Activated naive CD4-positive, alpha-beta T cell (primary cell): ENCODE results near the gene VWC2.

Experiments
- DNase-seq, 4 experiments: peaks; one replicate each; lab custom pipeline; 2025; lab: John Stamatoyannopoulos, UW

VWC2 gene

DNA sequence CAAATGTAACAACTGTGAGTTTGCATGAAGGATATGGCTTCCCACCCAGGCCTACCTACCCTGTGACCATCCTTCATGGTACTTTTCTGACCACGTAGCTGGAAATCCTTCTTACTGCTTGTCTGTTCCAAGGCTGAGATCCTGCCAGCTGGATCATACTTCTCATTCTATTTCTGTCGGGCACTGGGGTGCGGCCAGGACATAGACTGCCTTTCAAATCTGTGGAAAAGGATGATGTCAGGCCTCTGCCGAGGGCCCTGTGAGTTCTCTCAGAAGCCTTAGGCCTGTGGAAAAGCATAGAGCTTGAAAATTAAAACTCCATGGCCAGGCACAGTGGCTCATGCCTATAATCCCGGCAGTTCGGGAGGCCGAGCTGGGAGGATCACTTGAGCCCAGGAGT, 10.0 kb downstream of the VWC2 start:
- DNase-seq, result no peak

DNA sequence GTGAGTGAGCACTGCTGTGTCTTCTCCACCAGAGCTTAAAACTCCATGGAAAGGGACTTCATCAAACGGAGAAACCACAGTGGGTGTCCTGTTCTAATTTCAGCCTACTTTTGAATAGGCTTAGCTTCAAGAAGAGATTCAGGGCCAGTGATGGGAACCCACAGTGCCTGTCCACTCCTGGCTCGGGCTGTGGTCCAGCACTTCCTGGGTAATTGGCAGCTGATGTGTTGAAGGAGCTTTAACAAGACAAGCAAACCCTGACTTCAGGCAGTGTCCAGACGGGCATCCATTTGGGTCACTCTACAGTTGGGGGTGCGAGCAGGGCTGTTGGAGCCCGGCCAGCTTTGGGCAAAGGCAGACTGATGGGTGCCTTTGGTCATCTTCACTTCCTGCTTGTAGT, 14.5 kb downstream of the VWC2 start:
- no peak for DNase-seq

GRCh38 chr7:49788455-49789059, 15.1 kb downstream of the VWC2 start:
- no peak for DNase-seq

- no peak for DNase-seq
Measured at GRCh38 chr7:49789736-49790135, 16.3 kb downstream of the VWC2 start.

- no peak for DNase-seq
Measured at GRCh38 chr7:49790209-49790608, 16.8 kb downstream of the VWC2 start.

GRCh38 chr7:49791088-49791741, 17.8 kb downstream of the VWC2 start:
- DNase-seq, result no peak

DNA sequence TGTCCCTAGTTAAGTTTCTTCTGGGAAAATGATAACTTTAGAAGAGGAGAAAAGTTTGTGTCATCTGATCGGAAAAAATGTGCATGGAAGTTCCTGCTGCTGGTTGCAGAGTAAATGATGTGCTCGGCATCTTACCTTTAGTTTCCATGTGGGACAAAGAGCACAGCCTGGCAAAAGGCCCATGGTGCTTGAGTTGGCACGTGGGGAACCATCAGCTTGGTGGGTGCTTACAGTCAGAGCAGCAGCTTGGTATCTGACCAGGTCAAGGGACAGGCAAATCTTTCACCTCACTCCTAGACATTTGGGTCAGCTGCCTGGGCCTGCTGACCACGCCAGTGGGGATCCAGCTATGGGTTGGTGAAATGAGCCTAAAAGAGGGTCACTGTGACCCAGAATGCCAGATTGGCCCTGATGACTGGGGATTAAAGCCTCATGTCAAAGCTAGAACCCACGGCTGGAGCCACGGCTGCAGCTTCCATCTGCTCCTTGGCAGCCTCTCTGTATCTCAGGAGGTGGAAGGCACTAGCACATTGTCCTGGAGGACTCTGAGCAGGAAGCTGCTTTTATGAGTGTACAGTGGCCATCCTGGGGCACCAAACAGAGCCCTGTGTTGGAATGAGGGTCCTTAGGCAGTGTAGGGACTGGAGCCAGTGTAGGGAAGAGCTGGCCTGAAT, 24.7 kb downstream of the VWC2 start:
- DNase-seq, result no peak

DNA sequence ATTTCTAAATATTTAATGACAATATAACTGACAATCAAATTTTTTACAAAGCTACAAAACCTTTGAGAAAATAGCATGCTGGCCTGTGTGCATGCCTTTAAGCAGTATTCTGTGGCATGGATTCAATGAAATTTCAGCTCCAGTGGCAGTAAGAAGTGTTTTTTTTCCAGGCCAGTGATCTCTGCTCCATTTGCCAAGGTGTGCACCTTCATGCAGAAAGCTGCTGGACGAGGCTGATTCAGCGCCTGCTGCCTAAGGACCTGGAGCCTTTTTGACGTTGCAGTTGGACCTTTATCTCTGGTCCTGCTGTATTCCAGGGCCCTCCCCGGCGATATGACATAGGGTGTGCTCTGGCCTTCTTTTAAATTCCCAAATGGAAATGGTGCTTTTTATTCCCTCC, 26.6 kb downstream of the VWC2 start:
- no peak for DNase-seq

- DNase-seq, result no peak
Measured at GRCh38 chr7:49802600-49802999, 29.2 kb downstream of the VWC2 start.

DNA sequence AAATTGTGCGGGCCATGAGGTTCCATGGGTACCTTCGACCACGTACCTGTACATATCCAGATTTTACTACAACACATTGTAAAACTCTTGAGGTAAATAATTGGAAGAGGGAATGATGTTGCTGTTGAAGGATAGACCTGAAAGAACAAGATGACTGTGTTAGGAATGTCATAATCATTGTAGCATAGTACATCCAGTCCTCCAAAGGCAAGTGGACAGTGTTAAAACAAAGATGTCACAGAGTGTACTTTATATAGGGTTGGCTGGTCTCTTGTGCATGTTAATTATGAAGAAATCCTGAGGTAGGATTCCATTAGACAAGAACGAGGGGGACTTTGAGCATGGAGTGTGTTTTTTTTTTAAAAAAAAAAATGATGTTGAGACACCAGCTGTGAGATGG, 30.4 kb downstream of the VWC2 start:
- DNase-seq, result no peak

DNA sequence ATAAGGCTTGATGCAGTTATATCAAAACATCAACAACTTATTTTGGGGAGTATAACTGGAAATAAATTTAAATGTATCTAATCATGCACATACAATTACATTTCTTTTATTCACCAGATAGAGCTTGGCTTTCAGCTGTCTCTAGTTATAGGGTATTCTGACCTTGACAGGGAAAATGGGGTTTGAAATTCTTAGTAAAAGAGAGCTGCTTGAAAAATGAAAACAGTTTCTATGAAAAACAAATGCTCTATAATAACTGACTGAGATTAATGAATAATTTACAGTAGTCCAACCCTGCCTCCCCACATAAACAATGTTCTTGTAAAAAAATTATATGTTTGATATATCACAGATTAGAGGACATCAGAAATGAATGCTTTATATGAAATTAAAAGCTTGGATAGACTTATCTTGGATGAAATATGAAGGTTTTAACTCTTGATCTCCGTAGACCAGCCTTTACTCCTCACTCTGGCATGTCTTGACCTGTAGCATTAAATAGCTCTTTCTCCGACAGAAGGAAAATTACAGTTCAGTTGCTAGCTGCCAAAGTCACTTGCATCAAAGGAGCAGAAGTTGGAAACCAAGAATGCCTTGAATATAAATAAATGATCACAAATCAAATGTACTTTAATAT, 32.1 kb downstream of the VWC2 start:
- DNase-seq, result no peak

- DNase-seq, result no peak
Measured at GRCh38 chr7:49812534-49812933, 39.1 kb downstream of the VWC2 start.

- no peak for DNase-seq
Measured at GRCh38 chr7:49817279-49817678, 43.8 kb downstream of the VWC2 start.

- DNase-seq, result no peak
Measured at GRCh38 chr7:49821181-49821580, 47.7 kb downstream of the VWC2 start.

GRCh38 chr7:49822856-49823255, 49.4 kb downstream of the VWC2 start:
- DNase-seq, result no peak

DNA sequence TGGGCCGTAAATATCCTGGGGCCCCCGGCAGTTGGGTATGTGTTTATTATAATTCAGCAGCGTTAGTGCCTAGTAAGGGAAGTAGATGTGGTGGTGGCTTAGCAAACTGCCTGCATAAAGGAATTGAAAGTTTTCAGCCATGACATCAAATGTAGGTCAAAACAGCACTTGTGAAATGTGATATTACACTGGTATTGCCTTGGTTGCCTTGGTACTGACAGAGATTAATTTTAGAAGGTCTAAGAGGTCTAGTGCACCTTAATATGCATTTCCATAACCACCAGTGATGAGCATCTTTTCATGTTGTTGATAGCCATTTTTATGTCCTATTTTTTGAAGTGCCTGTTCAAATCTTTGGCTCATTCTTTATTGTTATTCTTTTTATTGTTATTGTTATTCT, 50.1 kb downstream of the VWC2 start:
- no peak for DNase-seq

- DNase-seq, result no peak
Measured at GRCh38 chr7:49839863-49840645, 66.6 kb downstream of the VWC2 start.

DNA sequence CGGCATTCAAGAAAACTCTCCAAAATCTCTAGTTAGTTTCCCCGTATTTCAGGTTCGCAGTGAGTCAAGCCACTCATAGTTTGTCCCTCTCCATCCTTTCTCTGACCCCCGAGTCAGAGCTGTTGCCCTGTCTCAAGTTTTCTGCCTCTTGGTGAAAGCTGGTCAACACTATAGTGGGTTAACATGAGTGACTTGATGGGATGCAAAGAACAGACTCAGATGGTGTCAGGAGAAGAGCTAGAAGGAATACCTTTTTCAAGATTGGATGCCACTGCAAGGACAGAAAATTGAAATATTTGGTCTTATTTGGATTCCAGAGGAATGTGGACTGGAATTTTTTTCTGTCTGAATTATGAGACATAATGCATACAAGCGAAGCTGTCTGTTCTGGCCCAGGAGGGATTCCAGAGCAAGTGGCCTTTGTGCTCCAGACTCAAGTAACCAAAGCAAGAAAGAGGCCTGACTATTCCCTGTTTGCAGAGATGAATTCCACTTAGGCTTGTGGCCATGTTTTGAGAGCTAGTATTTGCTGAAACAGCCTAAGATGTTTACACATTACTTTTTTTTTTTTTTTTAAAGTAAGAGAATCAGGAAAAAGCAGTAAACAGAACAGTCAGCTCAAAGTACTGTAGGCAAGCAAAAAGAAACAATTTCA, 67.4 kb downstream of the VWC2 start:
- DNase-seq, result no peak

GRCh38 chr7:49845626-49846025, 72.2 kb downstream of the VWC2 start:
- no peak for DNase-seq

DNA sequence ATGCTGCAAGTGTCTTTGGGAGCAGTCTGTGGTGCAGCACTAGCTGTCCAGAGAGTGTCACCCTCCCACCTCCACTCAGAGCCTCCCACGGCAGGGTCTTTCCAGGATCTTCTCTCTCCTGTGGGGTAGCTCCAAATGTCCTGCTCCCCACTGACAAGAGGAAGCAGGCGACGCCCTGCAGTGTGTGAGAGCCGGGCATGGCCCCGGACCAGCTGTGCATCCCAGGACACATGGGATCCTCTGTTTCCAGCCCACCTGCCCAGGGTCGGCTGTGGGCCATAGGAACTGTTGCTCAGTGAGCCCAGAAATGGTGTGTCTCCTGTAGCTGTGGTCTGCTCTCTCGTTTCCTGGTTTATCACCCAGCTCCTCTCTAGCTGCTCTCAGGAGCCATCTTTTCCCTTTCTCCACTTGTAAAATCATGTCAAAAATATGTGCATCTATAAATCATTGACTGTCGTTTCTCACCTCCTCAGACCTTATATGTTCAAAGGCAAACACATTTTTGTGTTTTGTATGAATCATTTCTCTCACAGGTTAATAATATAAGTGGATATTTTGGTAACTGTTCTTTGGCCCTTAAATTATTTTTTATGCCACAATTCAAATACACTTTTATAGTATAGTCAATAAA, 74.9 kb downstream of the VWC2 start:
- DNase-seq, result no peak

GRCh38 chr7:49850921-49851613, 77.6 kb downstream of the VWC2 start:
- DNase-seq, result no peak
